ENCODE measurements around the gene EPN2. TPM values are rescaled to one million over a fixed set of nuclear protein-coding genes. Genes with fewer than 3 reads are reported as not detected.

EPN2 gene
- polyA plus RNA-seq, 4 donors: 45.2 to 52.9 (median 47.5) TPM

GRCh38 chr17:19290066-19290705 lies 53.0 kb downstream of the EPN2 start:
- no peak for DNase-seq (ENCODE audit: low read depth in 4 of 4, low spot score in 2 of 4)

DNA sequence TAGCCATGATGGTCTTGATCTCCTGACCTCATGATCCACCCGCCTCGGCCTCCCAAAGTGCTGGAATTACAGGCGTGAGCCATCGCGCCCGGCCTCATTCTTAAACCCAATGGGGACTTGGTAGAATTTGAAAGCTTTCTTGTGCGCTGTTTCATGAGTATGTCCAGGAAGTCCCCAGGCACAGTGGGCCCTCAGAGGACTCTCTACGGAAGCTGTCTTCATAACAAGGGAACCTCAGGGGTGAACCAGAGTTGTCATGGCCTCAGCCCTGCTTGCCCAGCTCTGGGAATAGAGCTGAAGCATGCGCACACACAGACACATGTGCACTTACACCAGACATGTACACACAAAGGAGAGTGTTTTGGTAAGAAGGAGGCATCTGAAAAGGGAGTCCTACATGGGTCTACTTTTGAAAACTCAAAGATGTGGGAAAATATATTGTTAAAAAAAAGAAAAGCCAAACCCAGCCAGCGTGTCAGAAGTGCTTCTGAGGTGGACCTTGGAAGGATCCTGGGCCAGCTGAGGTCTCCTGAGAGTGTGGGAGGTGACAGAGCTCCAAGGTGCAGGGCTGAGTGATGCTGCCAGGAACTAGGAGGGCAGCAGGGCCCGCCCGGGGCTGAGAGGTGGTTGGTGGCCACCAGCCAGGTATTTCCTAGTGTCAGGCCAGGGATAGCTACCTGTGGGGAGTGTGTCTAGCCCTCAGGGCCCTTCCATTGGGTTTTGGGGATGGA lies 54.6 kb downstream of the EPN2 start:
- DNase-seq (ENCODE audit: low read depth in 4 of 4, low spot score in 2 of 4): no peak

DNA sequence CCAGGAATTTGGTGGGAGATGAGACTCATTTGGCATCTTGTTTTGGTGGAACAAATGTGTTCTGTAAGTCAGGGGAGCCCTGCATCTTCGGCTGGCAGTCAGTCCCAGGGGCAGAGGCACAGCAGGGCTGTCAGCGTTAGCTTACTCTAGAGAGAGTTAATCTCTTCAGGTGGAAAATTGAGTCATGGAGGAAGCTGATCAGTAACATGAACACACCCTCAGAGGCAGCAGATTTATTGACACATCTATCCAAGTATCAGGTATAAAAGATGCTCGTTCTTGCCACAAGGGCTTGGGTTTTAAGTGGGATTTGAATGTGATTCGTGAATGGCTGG lies 55.2 kb downstream of the EPN2 start:
- DNase-seq (ENCODE audit: low read depth in 4 of 4, low spot score in 2 of 4): no peak

DNA sequence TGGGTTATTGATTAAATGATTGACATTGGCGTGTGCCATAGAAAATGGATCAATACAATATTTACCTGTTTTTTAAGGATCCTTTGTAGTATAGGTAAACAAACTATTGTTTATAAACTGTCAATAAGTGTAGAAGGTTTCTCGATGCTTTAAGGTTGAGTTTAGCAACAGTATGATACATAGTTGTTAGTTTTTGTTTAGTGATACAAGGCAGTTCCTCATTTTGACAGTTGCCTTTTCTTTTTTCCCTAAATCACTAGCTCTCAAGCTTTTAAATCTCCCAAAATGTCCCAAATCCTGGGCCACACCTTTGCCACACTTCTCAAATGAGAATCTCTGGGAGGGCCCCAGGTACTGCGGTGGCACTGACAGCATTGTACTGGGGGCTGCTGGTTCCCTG lies 57.3 kb downstream of the EPN2 start:
- DNase-seq (ENCODE audit: low read depth in 4 of 4, low spot score in 2 of 4): no peak

DNA sequence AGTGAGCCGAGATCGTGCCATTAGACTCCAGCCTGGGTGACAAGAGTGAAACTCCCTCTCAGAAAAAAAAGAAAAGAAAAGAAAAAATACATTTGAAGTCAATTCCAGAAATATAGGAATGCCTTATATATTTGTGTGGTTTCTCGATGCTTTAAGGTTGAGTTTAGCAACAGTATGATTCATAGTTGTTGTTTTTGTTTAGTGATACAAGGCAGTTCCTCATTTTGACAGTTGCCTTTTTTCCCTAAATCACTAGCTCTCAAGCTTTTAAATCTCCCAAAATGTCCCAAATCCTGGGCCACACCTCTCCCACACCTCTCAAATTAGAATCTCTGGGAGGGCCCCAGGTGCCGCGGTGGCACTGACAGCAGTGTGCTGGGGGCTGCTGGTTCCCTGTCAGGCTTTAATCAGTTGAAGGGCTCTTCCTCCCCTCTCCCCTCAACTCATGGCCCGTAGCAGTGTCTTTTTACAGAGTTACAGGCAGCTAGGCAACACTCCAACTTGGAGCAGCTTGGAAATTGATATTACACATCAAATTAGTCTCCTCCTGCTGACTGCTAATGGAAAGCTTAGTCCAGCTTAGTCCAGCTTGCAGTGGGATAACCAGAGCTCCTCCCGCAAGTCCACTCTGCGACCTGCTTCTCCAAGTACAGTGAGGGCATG lies 58.4 kb downstream of the EPN2 start:
- peak in 3 of 4 donors; percentile 20 to 32 (median 24) for DNase-seq (ENCODE audit: low read depth in 4 of 4, low spot score in 2 of 4)

- no peak for DNase-seq (ENCODE audit: low read depth in 4 of 4, low spot score in 2 of 4)
Measured at GRCh38 chr17:19296786-19297778, 59.9 kb downstream of the EPN2 start.

GRCh38 chr17:19298569-19299213 lies 61.5 kb downstream of the EPN2 start:
- DNase-seq (ENCODE audit: low read depth in 4 of 4, low spot score in 2 of 4): no peak

GRCh38 chr17:19299214-19299747 lies 62.1 kb downstream of the EPN2 start:
- no peak for DNase-seq (ENCODE audit: low read depth in 4 of 4, low spot score in 2 of 4)

DNA sequence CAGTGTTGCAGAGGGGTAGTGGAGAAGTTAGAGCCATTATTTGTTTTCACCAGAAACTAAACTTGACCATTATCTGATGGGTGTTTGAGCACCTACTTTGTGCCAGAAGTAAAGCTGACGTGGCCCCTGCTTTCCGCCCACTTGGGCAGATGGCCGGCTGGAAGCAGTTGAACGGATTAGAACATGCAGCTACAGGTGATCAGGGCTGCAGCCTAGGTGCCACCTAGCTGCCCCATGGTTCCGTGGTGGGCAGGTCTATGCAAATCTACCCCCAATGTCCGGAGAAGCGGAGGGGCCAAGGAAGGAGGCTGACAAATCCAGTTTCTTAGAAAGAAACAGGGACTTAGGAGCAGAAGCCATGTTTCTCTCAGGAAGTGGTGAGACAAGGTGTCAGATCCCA lies 62.7 kb downstream of the EPN2 start:
- no peak for DNase-seq (ENCODE audit: low read depth in 4 of 4, low spot score in 2 of 4)

DNA sequence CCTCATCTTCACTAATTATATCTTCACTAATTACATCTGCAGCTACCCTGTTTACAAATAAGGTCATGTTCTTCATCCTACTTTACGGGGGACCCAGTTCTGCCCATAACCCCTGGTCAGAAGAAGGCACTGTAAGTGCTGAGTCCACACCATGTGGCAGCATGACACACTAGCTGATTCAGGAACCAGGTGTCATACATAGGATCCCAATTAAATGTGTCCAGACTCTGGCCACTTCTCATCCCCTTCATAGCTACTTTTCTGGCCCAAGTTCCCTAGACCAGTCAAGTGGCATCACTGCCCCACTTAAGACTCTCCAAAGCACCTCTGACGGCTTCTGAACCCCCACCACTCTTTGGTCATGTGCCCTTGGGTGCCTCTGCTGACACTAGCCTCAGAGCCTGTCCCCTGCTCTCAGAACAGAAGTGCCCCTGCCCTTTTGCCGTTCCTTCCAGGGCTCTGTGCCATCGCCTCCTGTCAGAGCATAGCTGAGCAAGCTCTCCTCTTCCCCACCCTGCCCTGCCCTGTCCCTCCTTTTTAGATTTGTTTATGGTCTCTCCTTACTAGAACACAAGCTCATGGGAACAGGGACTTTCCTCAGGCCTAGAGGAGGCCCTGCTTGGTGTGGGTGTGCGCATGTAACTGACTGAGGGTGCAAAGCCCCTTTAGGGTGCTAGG lies 64.2 kb downstream of the EPN2 start:
- no peak for DNase-seq (ENCODE audit: low read depth in 4 of 4, low spot score in 2 of 4)

DNA sequence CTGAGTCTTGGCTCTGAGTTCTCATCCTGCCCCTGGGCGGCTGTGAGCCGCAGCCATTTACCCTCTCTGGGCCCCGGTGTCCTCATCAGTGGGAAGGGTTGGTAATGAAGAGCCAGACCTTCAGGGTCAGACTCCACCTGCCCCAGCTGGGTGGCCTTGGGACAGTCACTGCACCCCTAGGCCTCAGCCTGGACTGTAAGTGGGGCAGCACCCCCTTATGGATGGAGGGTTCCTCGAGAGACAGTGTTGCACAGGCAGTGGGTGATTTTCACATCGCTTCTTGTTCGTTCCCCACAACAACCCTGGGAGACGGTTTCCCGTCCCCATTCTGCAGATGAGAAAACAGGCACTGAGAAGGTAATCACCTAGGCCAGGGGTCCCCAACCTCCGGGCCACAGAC lies 64.8 kb downstream of the EPN2 start:
- no peak for DNase-seq (ENCODE audit: low read depth in 4 of 4, low spot score in 2 of 4)

DNA sequence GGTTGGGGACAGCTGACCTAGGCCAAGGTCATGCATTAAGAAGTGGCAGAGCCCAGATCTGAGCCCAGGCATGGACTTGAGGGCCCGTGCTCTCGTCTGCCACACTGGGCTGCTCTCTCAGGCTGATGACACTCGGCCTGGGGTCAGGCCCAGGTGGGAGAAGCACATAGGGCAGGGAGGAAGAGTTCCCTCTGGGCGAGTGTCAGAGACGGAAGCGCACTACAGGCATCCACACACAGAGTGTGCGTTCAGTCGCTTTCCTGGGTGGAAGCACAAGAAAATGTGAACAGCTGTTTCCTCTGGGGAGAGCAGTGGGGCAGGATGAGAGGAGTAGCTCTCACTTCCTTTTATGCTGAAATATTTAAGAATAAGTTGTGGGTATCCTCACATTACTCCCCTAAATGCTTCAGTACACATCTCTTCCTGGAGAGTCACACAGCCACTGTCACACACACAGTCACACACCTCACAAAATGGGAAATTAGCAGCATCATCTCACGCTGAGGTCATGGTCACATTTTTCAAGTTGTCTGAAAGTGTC lies 65.7 kb downstream of the EPN2 start:
- DNase-seq (ENCODE audit: low read depth in 4 of 4, low spot score in 2 of 4): no peak

GRCh38 chr17:19303367-19303776 lies 66.2 kb downstream of the EPN2 start:
- DNase-seq (ENCODE audit: low read depth in 4 of 4, low spot score in 2 of 4): no peak

DNA sequence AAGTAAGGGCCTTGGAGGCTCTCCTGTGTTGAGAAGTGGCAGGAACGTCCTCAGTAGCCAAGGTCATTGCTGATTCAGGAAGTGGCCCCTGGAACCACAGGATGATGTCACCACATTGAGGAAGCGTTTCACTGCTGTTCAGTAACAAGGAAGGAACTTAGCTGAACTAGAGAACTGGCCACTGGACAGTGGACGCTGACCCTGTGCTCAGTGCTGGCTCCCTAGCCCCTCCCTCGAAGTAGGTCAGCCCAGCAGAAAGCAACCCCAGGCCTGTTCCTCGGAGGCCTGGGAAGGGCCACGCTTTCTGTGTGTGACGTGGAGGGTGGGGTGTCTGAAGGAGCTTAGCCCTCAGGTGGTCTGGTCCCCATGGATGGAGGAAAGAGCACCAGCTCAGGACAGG lies 67.0 kb downstream of the EPN2 start:
- DNase-seq (ENCODE audit: low read depth in 4 of 4, low spot score in 2 of 4): no peak

GRCh38 chr17:19304751-19305150 lies 67.6 kb downstream of the EPN2 start:
- DNase-seq (ENCODE audit: low read depth in 4 of 4, low spot score in 2 of 4): no peak

DNA sequence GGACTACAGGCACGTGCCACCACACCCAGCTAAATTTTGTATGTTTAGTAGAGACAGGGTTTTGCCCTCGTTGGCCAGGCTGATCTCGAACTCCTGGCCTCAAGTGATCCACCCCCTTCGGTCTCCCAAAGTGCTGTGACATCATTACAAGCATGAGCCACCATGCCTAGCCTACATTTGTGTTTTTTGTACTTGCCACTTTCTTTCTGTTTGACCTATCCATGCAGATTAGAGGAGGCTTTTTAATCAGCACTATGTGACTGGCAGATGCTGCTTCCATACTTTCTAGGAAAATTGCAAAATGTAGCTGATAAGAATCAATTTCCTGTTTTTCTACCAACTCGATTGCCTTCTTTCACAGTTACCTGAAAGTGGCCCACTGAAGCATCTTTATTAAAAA lies 68.1 kb downstream of the EPN2 start:
- no peak for DNase-seq (ENCODE audit: low read depth in 4 of 4, low spot score in 2 of 4)

DNA sequence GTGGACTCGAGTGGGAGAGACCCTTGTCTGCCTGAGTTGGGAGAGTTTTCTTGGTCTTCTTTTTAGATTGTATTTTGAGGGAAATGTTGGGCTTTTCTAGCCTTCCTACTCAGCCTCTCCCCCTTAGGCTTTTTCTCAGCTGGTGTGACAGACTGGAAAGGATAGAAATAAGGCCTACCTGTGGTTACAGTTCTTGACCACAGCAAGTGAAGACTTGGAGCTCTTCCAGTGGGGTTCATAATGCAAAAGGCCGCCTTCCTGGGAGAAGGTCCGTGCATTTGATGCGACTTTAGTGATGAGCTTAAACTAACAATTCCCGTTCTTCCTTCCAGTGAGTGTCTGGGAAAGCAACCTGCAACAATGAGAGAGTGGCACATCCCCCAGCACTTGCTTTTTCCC lies 68.6 kb downstream of the EPN2 start:
- no peak for DNase-seq (ENCODE audit: low read depth in 4 of 4, low spot score in 2 of 4)

GRCh38 chr17:19306160-19307111 lies 69.3 kb downstream of the EPN2 start:
- no peak for DNase-seq (ENCODE audit: low read depth in 4 of 4, low spot score in 2 of 4)

All from left renal cortex interstitium (tissue), 4 donors.